ENCODE data around the gene RALGPS1.

RALGPS1 gene

GRCh38 chr9:127104581-127105311 is 190.2 kb downstream of the RALGPS1 start:
- no peak for DNase-seq (ENCODE audit: low read depth, low spot score)
- no peak overlapping the region for H3K4me3 ChIP-seq (ENCODE audit: low read length)

GRCh38 chr9:127105805-127106465 is 191.4 kb downstream of the RALGPS1 start:
- DNase-seq (ENCODE audit: low read depth, low spot score) = no peak
- H3K4me3 ChIP-seq (ENCODE audit: low read length) = no peak overlapping the region

- no peak for DNase-seq (ENCODE audit: low read depth, low spot score)
- H3K4me3 ChIP-seq (ENCODE audit: low read length) = no peak overlapping the region
Observed at GRCh38 chr9:127106466-127106855, 191.9 kb downstream of the RALGPS1 start.

GRCh38 chr9:127107171-127107928 is 192.8 kb downstream of the RALGPS1 start:
- no peak for DNase-seq (ENCODE audit: low read depth, low spot score)
- H3K4me3 ChIP-seq (ENCODE audit: low read length) = no peak overlapping the region

GRCh38 chr9:127107929-127108876 is 193.6 kb downstream of the RALGPS1 start:
- no peak overlapping the region for H3K4me3 ChIP-seq (ENCODE audit: low read length)
- DNase-seq (ENCODE audit: low read depth, low spot score) = no peak

GRCh38 chr9:127109212-127109711 is 194.7 kb downstream of the RALGPS1 start:
- no peak overlapping the region for H3K4me3 ChIP-seq (ENCODE audit: low read length)
- no peak for DNase-seq (ENCODE audit: low read depth, low spot score)

- H3K4me3 ChIP-seq (ENCODE audit: low read length) = no peak overlapping the region
- no peak for DNase-seq (ENCODE audit: low read depth, low spot score)
Observed at GRCh38 chr9:127112056-127112455, 197.5 kb downstream of the RALGPS1 start.

GRCh38 chr9:127112735-127113161 is 198.2 kb downstream of the RALGPS1 start:
- no peak for DNase-seq (ENCODE audit: low read depth, low spot score)
- no peak overlapping the region for H3K4me3 ChIP-seq (ENCODE audit: low read length)

GRCh38 chr9:127113191-127113972 is 198.8 kb downstream of the RALGPS1 start:
- DNase-seq (ENCODE audit: low read depth, low spot score) = no peak
- no peak overlapping the region for H3K4me3 ChIP-seq (ENCODE audit: low read length)

- no peak for DNase-seq (ENCODE audit: low read depth, low spot score)
- no peak overlapping the region for H3K4me3 ChIP-seq (ENCODE audit: low read length)
Observed at GRCh38 chr9:127114606-127115005, 200.0 kb downstream of the RALGPS1 start.

GRCh38 chr9:127116088-127116726 is 201.6 kb downstream of the RALGPS1 start:
- DNase-seq (ENCODE audit: low read depth, low spot score) = peak; percentile 90
- peak overlapping the region; percentile 11 for H3K4me3 ChIP-seq (ENCODE audit: low read length)

- peak; percentile 47 for DNase-seq (ENCODE audit: low read depth, low spot score)
Observed at GRCh38 chr9:127116957-127117356, 202.4 kb downstream of the RALGPS1 start.

GRCh38 chr9:127117801-127118200 is 203.2 kb downstream of the RALGPS1 start:
- no peak for DNase-seq (ENCODE audit: low read depth, low spot score)
- H3K4me3 ChIP-seq (ENCODE audit: low read length) = no peak overlapping the region

More at GRCh38 chr9:127116957-127117356, 202.4 kb downstream of the RALGPS1 start:
- no peak overlapping the region for H3K4me3 ChIP-seq (ENCODE audit: low read length)

- peak; percentile 39 for DNase-seq (ENCODE audit: low read depth, low spot score)
- no peak overlapping the region for H3K4me3 ChIP-seq (ENCODE audit: low read length)
Observed at GRCh38 chr9:127118597-127119319, 204.2 kb downstream of the RALGPS1 start.

- H3K4me3 ChIP-seq (ENCODE audit: low read length) = no peak overlapping the region
- DNase-seq (ENCODE audit: low read depth, low spot score) = no peak
Observed at GRCh38 chr9:127119320-127119709, 204.7 kb downstream of the RALGPS1 start.

- no peak overlapping the region for H3K4me3 ChIP-seq (ENCODE audit: low read length)
- no peak for DNase-seq (ENCODE audit: low read depth, low spot score)
Observed at GRCh38 chr9:127121628-127122175, 207.1 kb downstream of the RALGPS1 start.

All from Jurkat, Clone E6-1 (cell line).